IPS DF 6.9 (cell line): ENCODE measurements around the gene MALSU1.
"Not testable (repeated sequence)": the region's sequence is repeated elsewhere in the genome, so short reads cannot be mapped to it uniquely, and the experiment has no call there.

Source experiments
- DNase-seq: peaks from one replicate; pipeline ENCODE4 v3.0.0-alpha.2; 2013; ENCODE audit warnings: low read depth, low spot score
- H3K27ac ChIP-seq: one replicate; pipeline ENCODE4 v1.5.1; 2013; ENCODE audit warnings: low read length, control low read depth
- H3K27me3 ChIP-seq: 2 replicates; pipeline ENCODE4 v1.6.1; 2013; ENCODE audit warnings: mild to moderate bottlenecking, low read length; ENCODE audit not compliant: control insufficient read depth, insufficient read depth
- H3K36me3 ChIP-seq: 2 replicates; pipeline ENCODE4 v1.6.1; 2013; ENCODE audit warnings: low read length; ENCODE audit not compliant: control insufficient read depth, insufficient read depth
- H3K4me1 ChIP-seq: 2 replicates; pipeline ENCODE4 v1.6.1; 2013; ENCODE audit warnings: low read length; ENCODE audit not compliant: control insufficient read depth, insufficient read depth
- H3K4me3 ChIP-seq: 2 replicates; pipeline ENCODE4 v1.5.1; 2013; ENCODE audit warnings: mild to moderate bottlenecking, low read length
- H3K9me3 ChIP-seq: 2 replicates; pipeline ENCODE4 v1.6.1; 2013; ENCODE audit warnings: low read length, inconsistent platforms; ENCODE audit not compliant: control insufficient read depth, insufficient read depth
- WGBS: extraction: QIAGEN DNeasy Blood & Tissue Kit; methylation state at CpG from one replicate; pipeline ENCODE4 v1.1.7; 2013; ENCODE audit warnings: mixed read lengths, missing lambda C conversion rate; ENCODE audit not compliant: insufficient read length, insufficient coverage; 5-methylcytosine and 5-hydroxymethylcytosine counted together

MALSU1 gene

GRCh38 chr7:23299770-23300300 is 696 bp downstream of the MALSU1 start:
- no peak overlapping the region for H3K27ac ChIP-seq
- peaks cover 2% of the 10 kb centered on the region; the same call in 1 of the 2 replicates for H3K4me1 ChIP-seq
- no peaks in the 10 kb centered on the region; the same call in 1 of the 2 replicates for H3K36me3 ChIP-seq
- H3K27me3 ChIP-seq = no peaks in the 10 kb centered on the region
- WGBS = no CpG with 5 or more reads among the region's 12 CpGs
- H3K4me3 ChIP-seq = peak overlapping the region; percentile 97
- DNase-seq = no peak
- no peaks in the 10 kb centered on the region for H3K9me3 ChIP-seq

- no peak overlapping the region for H3K4me3 ChIP-seq
- DNase-seq = no peak
- no peak overlapping the region for H3K27ac ChIP-seq
- H3K4me1 ChIP-seq = no peaks in the 10 kb centered on the region
- WGBS = no CpG with 5 or more reads among the region's 2 CpGs
- no peaks in the 10 kb centered on the region for H3K27me3 ChIP-seq
- no peaks in the 10 kb centered on the region for H3K9me3 ChIP-seq
- peaks cover 9% of the 10 kb centered on the region; the same call in 1 of the 2 replicates for H3K36me3 ChIP-seq
Observed at GRCh38 chr7:23306936-23307521, 7.9 kb downstream of the MALSU1 start.

DNA sequence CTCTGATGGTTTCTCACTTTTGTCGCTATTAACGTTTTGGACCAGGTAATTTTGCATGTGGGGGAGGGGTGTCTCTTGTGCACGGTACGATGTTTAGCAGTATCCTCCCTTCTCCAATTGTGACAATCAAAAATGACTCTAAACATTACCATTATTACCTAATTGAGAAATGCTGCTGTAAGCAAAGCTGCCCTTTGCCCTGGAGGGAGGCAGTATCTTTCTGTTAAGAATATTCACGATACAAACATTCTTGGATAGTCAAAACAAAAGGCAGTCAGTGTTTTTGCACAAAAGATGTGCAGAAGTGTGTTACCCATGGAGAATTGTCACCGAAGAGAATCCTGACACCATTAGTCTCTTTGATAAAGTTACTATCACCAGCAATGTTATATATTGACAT is 9.6 kb downstream of the MALSU1 start:
- Histone ChIP-seq H3K4me1 (no peaks in the 10 kb centered on the region), H3K4me3 (no peak overlapping the region), H3K27me3 (no peaks in the 10 kb centered on the region), H3K27ac (no peak overlapping the region), H3K36me3 (peaks cover 15% of the 10 kb centered on the region; the same call in 1 of the 2 replicates), H3K9me3 (no peaks in the 10 kb centered on the region)
- DNase-seq = no peak
- no CpG with 5 or more reads among the region's 6 CpGs for WGBS

DNA sequence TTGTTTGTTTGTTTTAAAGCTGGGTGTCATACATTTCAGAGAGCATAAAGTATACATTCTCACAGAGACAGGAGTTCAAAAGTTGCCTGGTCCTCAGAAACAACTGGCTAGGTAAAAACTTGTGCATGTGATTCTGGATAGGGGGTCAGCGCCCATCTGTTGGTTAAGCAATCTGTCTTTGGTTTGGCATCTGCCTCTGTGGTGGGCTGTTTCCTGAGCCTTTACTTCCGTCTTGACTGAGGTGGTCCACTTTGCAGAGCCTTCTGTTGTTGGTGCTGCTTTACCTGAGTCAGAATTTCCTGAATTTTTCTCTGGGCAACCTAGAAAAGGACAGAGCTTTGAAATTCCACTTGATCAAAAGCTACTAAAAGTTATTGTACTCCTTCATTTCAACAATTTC is 13.0 kb downstream of the MALSU1 start:
- not testable (repeated sequence) for H3K27ac ChIP-seq, H3K9me3 ChIP-seq, H3K27me3 ChIP-seq, H3K4me3 ChIP-seq, H3K4me1 ChIP-seq, DNase-seq
- H3K36me3 ChIP-seq = peaks cover 21% of the 10 kb centered on the region; the same call in 1 of the 2 replicates
- no CpG with 5 or more reads among the region's 2 CpGs for WGBS

DNA sequence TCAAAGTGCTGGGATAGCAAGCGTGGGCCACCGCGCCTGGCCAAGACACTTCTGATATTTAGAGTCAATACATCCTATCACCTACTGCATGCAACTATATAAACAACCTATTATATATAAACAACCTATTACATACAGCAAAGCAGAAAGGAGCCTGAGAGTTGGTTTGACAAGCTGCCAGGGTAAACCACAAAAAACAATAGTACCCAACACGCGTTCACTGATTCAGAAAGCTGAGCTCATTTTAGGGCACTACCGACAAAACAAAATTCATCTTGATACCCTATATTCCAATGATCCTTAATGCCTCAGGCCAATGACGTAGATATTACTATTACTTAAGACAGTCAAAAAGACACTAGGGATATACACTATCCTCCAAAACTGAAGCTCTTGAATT is 16.2 kb downstream of the MALSU1 start:
- WGBS = no CpG with 5 or more reads among the region's 7 CpGs
- H3K4me1 ChIP-seq = no peaks in the 10 kb centered on the region
- DNase-seq = no peak
- H3K9me3 ChIP-seq = no peaks in the 10 kb centered on the region
- H3K27ac ChIP-seq = no peak overlapping the region
- H3K27me3 ChIP-seq = no peaks in the 10 kb centered on the region
- H3K4me3 ChIP-seq = no peak overlapping the region
- H3K36me3 ChIP-seq = peaks cover 29% of the 10 kb centered on the region; the same call in 1 of the 2 replicates

- WGBS = no CpG with 5 or more reads among the region's 1 CpG
- Histone ChIP-seq H3K27ac (no peak overlapping the region), H3K36me3 (peaks cover 11% of the 10 kb centered on the region; the same call in 1 of the 2 replicates), H3K27me3 (no peaks in the 10 kb centered on the region), H3K9me3 (no peaks in the 10 kb centered on the region), H3K4me1 (no peaks in the 10 kb centered on the region), H3K4me3 (no peak overlapping the region)
- DNase-seq = no peak
Observed at GRCh38 chr7:23331132-23331531, 32.0 kb downstream of the MALSU1 start.

DNA sequence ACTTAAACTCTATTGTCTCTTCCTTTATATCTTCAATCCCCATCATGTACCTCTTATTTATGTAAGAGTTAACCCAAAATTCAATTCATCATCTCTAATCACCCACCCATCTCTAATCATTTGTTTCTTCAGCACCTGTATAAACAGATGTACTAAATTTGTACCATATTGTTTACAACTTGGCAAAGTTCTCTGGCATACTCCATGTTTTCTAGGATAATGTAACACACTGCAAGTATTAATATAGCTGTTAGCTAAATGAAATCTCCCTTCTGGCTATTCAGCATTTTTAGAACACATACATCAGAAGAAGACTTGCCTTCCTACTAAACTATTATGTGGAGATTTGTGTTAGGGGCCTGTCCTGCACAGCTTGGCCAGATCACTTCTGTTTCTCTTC is 33.1 kb downstream of the MALSU1 start:
- Histone ChIP-seq H3K4me1 (no peaks in the 10 kb centered on the region), H3K27me3 (no peaks in the 10 kb centered on the region), H3K36me3 (peaks cover 11% of the 10 kb centered on the region; the same call in 1 of the 2 replicates), H3K9me3 (no peaks in the 10 kb centered on the region), H3K27ac (no peak overlapping the region), H3K4me3 (no peak overlapping the region)
- no peak for DNase-seq

- Histone ChIP-seq H3K27me3 (no peaks in the 10 kb centered on the region), H3K4me3 (no peak overlapping the region), H3K36me3 (peaks cover 10% of the 10 kb centered on the region; the same call in 1 of the 2 replicates), H3K4me1 (no peaks in the 10 kb centered on the region), H3K27ac (no peak overlapping the region), H3K9me3 (no peaks in the 10 kb centered on the region)
- WGBS = no CpG with 5 or more reads among the region's 4 CpGs
- no peak for DNase-seq
Observed at GRCh38 chr7:23332910-23333612, 33.9 kb downstream of the MALSU1 start.

- H3K36me3 ChIP-seq = peaks cover 13% of the 10 kb centered on the region; the same call in 1 of the 2 replicates
Observed at GRCh38 chr7:23333671-23334246, 34.6 kb downstream of the MALSU1 start.

GRCh38 chr7:23334482-23335056 is 35.4 kb downstream of the MALSU1 start:
- Histone ChIP-seq H3K4me1 (no peaks in the 10 kb centered on the region), H3K27ac (no peak overlapping the region), H3K36me3 (peaks cover 15% of the 10 kb centered on the region; the same call in 1 of the 2 replicates), H3K4me3 (no peak overlapping the region), H3K9me3 (no peaks in the 10 kb centered on the region), H3K27me3 (no peaks in the 10 kb centered on the region)
- no CpG with 5 or more reads among the region's 5 CpGs for WGBS
- no peak for DNase-seq

More at GRCh38 chr7:23333671-23334246, 34.6 kb downstream of the MALSU1 start:
- WGBS = no CpG with 5 or more reads among the region's 9 CpGs
- Histone ChIP-seq H3K27ac (no peak overlapping the region), H3K4me1 (no peaks in the 10 kb centered on the region), H3K4me3 (no peak overlapping the region), H3K27me3 (no peaks in the 10 kb centered on the region), H3K9me3 (no peaks in the 10 kb centered on the region)
- no peak for DNase-seq
